HepG2 (cell line): Measurements from ENCODE around the gene BHMT. TPM values are rescaled to one million over a fixed set of nuclear protein-coding genes. Genes with fewer than 3 reads are reported as not detected.

Experiments
- ATAC-seq: fragments of 200-7000 bp; cut with Tn5 transposase; 3 replicates; pipeline ENCODE4 v1.9.1; 2020; ENCODE audit warnings: mild to moderate bottlenecking, moderate library complexity
- BruUV-seq: library from RNA; stranded (reverse); fragments of 400-500 nt; replicated peaks from 2 replicates; lab custom pipeline; 2021; lab: Mats Ljungman, UMichigan
- CTCF ChIA-PET: fragments of 300-600 bp; formaldehyde crosslinking; extraction: SDS; loops from one replicate; lab custom pipeline; 2021; ENCODE audit warnings: low total read pairs, inconsistent platforms, low intra/inter-chr PET ratio; lab: Yijun Ruan, JAX
- POLR2A ChIA-PET: fragments of 350-600 bp; sonication (Branson Sonifier 250); formaldehyde crosslinking; loops from one replicate; lab custom pipeline; 2020; ENCODE audit warnings: antibody characterized with exemption, inconsistent platforms; lab: Yijun Ruan, JAX
- DNase-seq: peaks from one replicate; pipeline ENCODE4 v3.0.0-alpha.2; 2015; ENCODE audit warnings: low spot score
- FAIRE-seq: peaks from 3 replicates; lab custom pipeline; 2011; peaks lifted over from hg19 to GRCh38; lab: Jason Lieb, UNC
- H2AFZ ChIP-seq: one replicate; pipeline ENCODE4 v1.6.1; 2011; ENCODE audit warnings: low read length, inconsistent platforms
- H3K27ac ChIP-seq: fragments of 300-600 bp; 3 replicates; pipeline ENCODE4 v1.8.0; 2011; ENCODE audit warnings: mixed run types, mild to moderate bottlenecking, mixed read lengths, low read length, inconsistent platforms; ENCODE audit not compliant: insufficient read depth; ENCODE audit errors: extremely low read length
- H3K27me3 ChIP-seq, 2 experiments: fragments of 200-600 bp in 1 of 2; 2 replicates in 1 of 2; 3 replicates in 1 of 2; pipeline versions ENCODE4 v1.6.0 to v1.8.0; 2011; ENCODE audit warnings: low read length in 2 of 2, mild to moderate bottlenecking in 2 of 2, moderate library complexity in 2 of 2, inconsistent platforms in 1 of 2; ENCODE audit not compliant: insufficient read depth in 2 of 2, control insufficient read depth in 1 of 2
- H3K36me3 ChIP-seq, 2 experiments: fragments of 200-600 bp in 1 of 2; replicated peaks in 1 of 2; 2 replicates in 1 of 2; 3 replicates in 1 of 2; pipeline versions ENCODE4 v1.5.1 to v1.8.0; 2011; ENCODE audit warnings: low read length in 2 of 2, inconsistent platforms in 1 of 2; ENCODE audit not compliant: insufficient read depth in 2 of 2, control insufficient read depth in 1 of 2
- H3K4me1 ChIP-seq: 2 replicates; pipeline ENCODE4 v1.5.1; 2012; ENCODE audit warnings: low read length, inconsistent platforms; ENCODE audit not compliant: insufficient read depth
- H3K4me2 ChIP-seq: 2 replicates; pipeline ENCODE4 v1.6.0; 2011; ENCODE audit warnings: low read depth, low read length, inconsistent platforms
- H3K4me3 ChIP-seq, 3 experiments: fragments of 200-600 bp in 1 of 3; sonication (generic), shearing (Covaris generic) in 1 of 3; replicated peaks in 1 of 3; 2 replicates each; pipeline ENCODE4 v1.5.1; 2011 to 2016; ENCODE audit warnings: low read length in 3 of 3, inconsistent platforms in 2 of 3, low read depth in 2 of 3, mild to moderate bottlenecking in 2 of 3, control low read depth in 1 of 3, mixed read lengths in 1 of 3; ENCODE audit not compliant: insufficient read depth in 1 of 3
- H3K79me2 ChIP-seq: one replicate; pipeline ENCODE4 v1.6.1; 2011; ENCODE audit warnings: low read length, inconsistent platforms; ENCODE audit not compliant: insufficient read depth
- H3K9ac ChIP-seq: 2 replicates; pipeline ENCODE4 v1.6.0; 2011; ENCODE audit warnings: mild to moderate bottlenecking, low read depth, low read length, inconsistent platforms; ENCODE audit not compliant: insufficient read depth
- H3K9me3 ChIP-seq: 2 replicates; pipeline ENCODE4 v1.5.1; 2012; ENCODE audit warnings: mild to moderate bottlenecking, low read length
- H4K20me1 ChIP-seq: 2 replicates; pipeline ENCODE4 v1.6.0; 2011; ENCODE audit warnings: inconsistent platforms, mild to moderate bottlenecking, low read length, moderate library complexity; ENCODE audit not compliant: insufficient read depth
- CENPBD1 ChIP-seq: sonication (generic); formaldehyde crosslinking; IDR thresholded peaks from 2 replicates; pipeline ENCODE4 v1.8.0; 2022; ENCODE audit warnings: missing genetic modification reagents, low read depth, mild to moderate bottlenecking, borderline replicate concordance
- KAT2B ChIP-seq: fragments of 150-350 bp; IDR thresholded peaks from 2 replicates; pipeline ENCODE4 v1.6.1; 2014; ENCODE audit warnings: low read depth, low read length, borderline replicate concordance
- NCOR1 ChIP-seq: fragments of 200-600 bp; sonication (generic); IDR thresholded peaks from 2 replicates; pipeline ENCODE4 v1.7.0; 2017; ENCODE audit warnings: antibody characterized with exemption, low read length, borderline replicate concordance
- NFKBIZ ChIP-seq: IDR thresholded peaks from 2 replicates; pipeline ENCODE4 v1.6.1; 2018; ENCODE audit warnings: missing genetic modification reagents, missing compliant biosample characterization
- NR2C2 ChIP-seq: sonication (generic); formaldehyde crosslinking; IDR thresholded peaks from 2 replicates; pipeline ENCODE4 v1.4.0; 2020; ENCODE audit warnings: missing genetic modification reagents, mild to moderate bottlenecking, moderate library complexity, borderline replicate concordance
- TSC22D2 ChIP-seq: sonication (generic); formaldehyde crosslinking; IDR thresholded peaks from 2 replicates; pipeline ENCODE4 v1.5.1; 2020; ENCODE audit warnings: missing genetic modification reagents, mild to moderate bottlenecking, borderline replicate concordance
- ZBTB38 ChIP-seq: sonication (generic); formaldehyde crosslinking; IDR thresholded peaks from 2 replicates; pipeline ENCODE4 v1.5.1; 2020; ENCODE audit warnings: mild to moderate bottlenecking, missing genetic modification reagents
- ZFAT ChIP-seq: sonication (generic); formaldehyde crosslinking; conservative IDR thresholded peaks from 2 replicates; pipeline ENCODE4 v1.8.1; 2023; ENCODE audit warnings: missing genetic modification reagents, inconsistent platforms
- ZNF121 ChIP-seq: sonication (generic); formaldehyde crosslinking; IDR thresholded peaks from 2 replicates; pipeline ENCODE4 v1.5.0; 2020; ENCODE audit warnings: mild to moderate bottlenecking, missing genetic modification reagents
- ZNF292 ChIP-seq: sonication (generic); formaldehyde crosslinking; IDR thresholded peaks from 2 replicates; pipeline ENCODE4 v1.8.1; 2022; ENCODE audit warnings: mild to moderate bottlenecking, low read depth, missing genetic modification reagents, borderline replicate concordance
- ZNF460 ChIP-seq: sonication (generic); formaldehyde crosslinking; IDR thresholded peaks from 2 replicates; pipeline ENCODE4 v1.5.1; 2020; ENCODE audit warnings: missing genetic modification reagents, mild to moderate bottlenecking, borderline replicate concordance
- ZNF770 ChIP-seq: sonication (generic); formaldehyde crosslinking; IDR thresholded peaks from 2 replicates; pipeline ENCODE4 v1.5.0; 2020; ENCODE audit warnings: mild to moderate bottlenecking, missing genetic modification reagents
- ZNF83 ChIP-seq: sonication (generic); formaldehyde crosslinking; IDR thresholded peaks from 2 replicates; pipeline ENCODE4 v1.4.0; 2020; ENCODE audit warnings: missing genetic modification reagents, mild to moderate bottlenecking, borderline replicate concordance
- WGBS: methylation state at CpG from one replicate; pipeline ENCODE4 v1.1.6; 2017; ENCODE audit warnings: low lambda C conversion rate; 5-methylcytosine and 5-hydroxymethylcytosine counted together
- in situ Hi-C: cut with HindIII; loops from 2 replicates; pipeline ENCODE4 v1.10.0; 2017; ENCODE audit warnings: low pct_unique_long_range_greater_than_20kb; ENCODE audit not compliant: extremely low pct_ligation_motif_present
- intact Hi-C: fragments of 100-400 bp; cut with micrococcal nuclease; formaldehyde crosslinking; loops from one replicate; pipeline ENCODE4 v1.10.0; 2022; ENCODE audit not compliant: unreplicated experiment
- polyA plus RNA-seq, 8 experiments: library from polyadenylated mRNA; depleted of rRNA in 3 of 8; stranded (reverse) in 7 of 8; unstranded in 1 of 8; fragments of >200 nt; fragmentation: Illumina TruSeq in 4 of 8; extraction: Trizol in 4 of 8; gene quantifications; 2 replicates each; pipeline versions ENCODE4 v1.2.1 to v1.2.3, GENCODE V29; 2011 to 2016; ENCODE audit warnings: low read depth in 4 of 8, missing spikeins in 1 of 8, mixed read lengths in 1 of 8; ENCODE audit not compliant: insufficient read depth in 1 of 8
- total RNA-seq, 5 experiments: library from RNA; depleted of rRNA; stranded (reverse); fragments of >200 nt; fragmentation: Illumina TruSeq; extraction: Trizol; gene quantifications; 2 replicates each; pipeline ENCODE4 v1.2.3, GENCODE V29; 2016; ENCODE audit warnings: low read depth in 1 of 5

BHMT gene
- total and polyA plus RNA-seq, 2 of the 13 experiments (the other 11 are each of a cell fraction or from before 2014, with no cell fraction given), result 0.40 to 6.4 TPM

DNA sequence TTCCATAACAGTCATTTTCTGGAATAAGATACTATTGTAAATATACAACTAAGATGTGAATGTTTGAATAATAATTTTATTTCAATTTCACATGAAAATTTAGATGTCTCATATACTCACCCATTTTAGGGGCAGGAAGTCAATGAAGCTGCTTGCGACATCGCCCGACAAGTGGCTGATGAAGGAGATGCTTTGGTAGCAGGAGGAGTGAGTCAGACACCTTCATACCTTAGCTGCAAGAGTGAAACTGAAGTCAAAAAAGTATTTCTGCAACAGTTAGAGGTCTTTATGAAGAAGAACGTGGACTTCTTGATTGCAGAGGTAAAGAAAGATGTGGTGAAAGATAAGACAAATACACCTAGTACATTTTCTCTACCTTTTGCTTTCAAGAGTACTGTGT lies 8.6 kb downstream of the BHMT start:
- FAIRE-seq (no peak), ATAC-seq (no peak)
- H3K4me2 ChIP-seq, result no peak overlapping the region

DNA sequence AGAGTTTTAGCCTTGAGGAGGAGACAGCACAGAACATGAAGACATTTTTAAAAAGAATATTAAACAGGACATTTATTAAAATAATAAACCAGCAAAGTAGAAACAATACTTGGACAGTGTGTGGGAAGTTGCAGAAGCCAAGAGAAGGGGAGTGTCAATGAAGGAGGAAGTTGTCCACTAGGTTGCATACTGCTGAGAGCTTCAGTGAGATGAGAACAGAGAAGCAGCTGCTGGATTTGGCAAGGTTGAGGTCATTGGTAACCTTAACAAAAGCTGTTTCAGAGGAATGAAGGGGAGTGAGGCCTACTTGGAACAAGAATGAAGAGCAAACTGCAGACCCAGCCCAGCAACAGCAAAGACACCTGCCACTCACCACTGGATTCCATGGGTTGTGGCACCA lies 11.4 kb downstream of the BHMT start:
- Histone ChIP-seq H3K27ac (no peak overlapping the region), H3K79me2 (no peaks in the 10 kb centered on the region), H3K36me3 (no peaks in the 10 kb centered on the region), H4K20me1 (no peaks in the 10 kb centered on the region), H3K27me3 (no peaks in the 10 kb centered on the region), H3K9me3 (no peaks in the 10 kb centered on the region), H2AFZ (no peak overlapping the region), H3K9ac (no peak overlapping the region), H3K4me2 (no peak overlapping the region)
- ATAC-seq (no peak), FAIRE-seq (no peak)
- ChIA-PET CTCF (no interaction called here), POLR2A (no interaction called here)
- BruUV-seq, result no TSS peak
- no peak for TF ChIP-seq ZNF121 (CRISPR knock-in tag)
- no peak for TF ChIP-seq CENPBD1 (CRISPR knock-in tag)
- TF ChIP-seq ZNF292 (CRISPR knock-in tag), result no peak
- TF ChIP-seq ZNF770, result no peak
- TF ChIP-seq NCOR1, result no peak
- TF ChIP-seq ZFAT, result no peak
- no peak for TF ChIP-seq ZNF460
- TF ChIP-seq, all 625 proteins: peak for 0
- Histone ChIP-seq H3K4me3 (no peak overlapping the region), H3K4me1 (no peaks in the 10 kb centered on the region)
- intact Hi-C loops, result no loop called here
- in situ Hi-C loops, result no loop called here
- DNase-seq, result no peak

More for the DNA sequence above, 8.6 kb downstream of the BHMT start:
- Histone ChIP-seq H2AFZ (no peak overlapping the region), H3K4me1 (no peaks in the 10 kb centered on the region), H3K27me3 (no peaks in the 10 kb centered on the region), H3K36me3 (no peaks in the 10 kb centered on the region), H4K20me1 (no peaks in the 10 kb centered on the region), H3K9me3 (no peaks in the 10 kb centered on the region), H3K79me2 (no peaks in the 10 kb centered on the region), H3K27ac (no peak overlapping the region), H3K4me3 (no peak overlapping the region), H3K9ac (no peak overlapping the region)
- no TSS peak for BruUV-seq
- TF ChIP-seq TSC22D2 (CRISPR knock-in tag) (no peak), NCOR1 (no peak), KAT2B (no peak), NFKBIZ (no peak), ZBTB38 (CRISPR knock-in tag) (no peak), NR2C2 (CRISPR knock-in tag) (no peak), ZNF83 (no peak)
- intact Hi-C loops, result no loop called here
- DNase-seq, result no peak
- WGBS, result 94% methylated on average over 4 of the region's 4 CpGs
- CTCF ChIA-PET, result no interaction called here
- POLR2A ChIA-PET, result no interaction called here
- in situ Hi-C loops, result no loop called here
